Parathyroid adenoma (tissue), 2 donors: ENCODE data around the gene KHDRBS2.

Experiments used
- H2AFZ ChIP-seq: fragments of 300-600 bp; sonication (generic); one replicate; pipeline ENCODE4 v1.7.0; 2017; ENCODE audit warnings: antibody characterized with exemption, mild to moderate bottlenecking
- H3K27ac ChIP-seq: fragments of 300-600 bp; sonication (generic); one replicate; pipeline ENCODE4 v1.7.0; 2017
- H3K27me3 ChIP-seq: fragments of 300-600 bp; sonication (generic); one replicate; pipeline ENCODE4 v1.7.0; 2017; ENCODE audit warnings: low read length; ENCODE audit not compliant: control insufficient read depth, insufficient read depth
- H3K36me3 ChIP-seq: fragments of 300-600 bp; sonication (generic); one replicate; pipeline ENCODE4 v1.7.0; 2017; ENCODE audit warnings: low read length; ENCODE audit not compliant: control insufficient read depth, insufficient read depth
- H3K4me1 ChIP-seq: fragments of 300-600 bp; sonication (generic); one replicate; pipeline ENCODE4 v1.7.0; 2017; ENCODE audit warnings: control low read depth
- H3K4me2 ChIP-seq: fragments of 300-600 bp; sonication (generic); one replicate; pipeline ENCODE4 v1.7.0; 2017; ENCODE audit warnings: low read length
- H3K4me3 ChIP-seq: fragments of 300-600 bp; sonication (generic); one replicate; pipeline ENCODE4 v1.7.0; 2017; ENCODE audit warnings: low read depth, low read length
- H3K79me2 ChIP-seq: fragments of 300-600 bp; sonication (generic); one replicate; pipeline ENCODE4 v1.7.0; 2017; ENCODE audit warnings: control low read depth
- H3K9ac ChIP-seq: fragments of 300-600 bp; sonication (generic); one replicate; pipeline ENCODE4 v1.7.0; 2017; ENCODE audit warnings: mild to moderate bottlenecking
- H3K9me3 ChIP-seq: fragments of 300-600 bp; sonication (generic); one replicate; pipeline ENCODE4 v1.7.0; 2017; ENCODE audit warnings: low read length; ENCODE audit not compliant: control insufficient read depth
- CTCF ChIP-seq: fragments of 300-600 bp; sonication (generic); IDR thresholded peaks from one replicate; pipeline ENCODE4 v1.7.0; 2017; ENCODE audit warnings: antibody characterized with exemption, mild to moderate bottlenecking
- donor health status: primary hyperparathyroidism.

KHDRBS2 gene

GRCh38 chr6:61953851-61954250 lies 332.2 kb downstream of the KHDRBS2 start:
- TF ChIP-seq CTCF, result no peak
- Histone ChIP-seq H3K36me3 (no peaks in the 10 kb centered on the region), H3K4me3 (no peak overlapping the region), H3K4me2 (no peak overlapping the region), H3K9ac (no peak overlapping the region), H3K27me3 (no peaks in the 10 kb centered on the region), H3K79me2 (no peaks in the 10 kb centered on the region), H3K27ac (no peak overlapping the region), H3K4me1 (no peaks in the 10 kb centered on the region), H2AFZ (no peak overlapping the region), H3K9me3 (no peaks in the 10 kb centered on the region)

GRCh38 chr6:61951586-61951985 lies 334.4 kb downstream of the KHDRBS2 start:
- H3K4me3 ChIP-seq, result no peak overlapping the region
- H3K27ac ChIP-seq, result no peak overlapping the region

GRCh38 chr6:61950811-61951210 lies 335.2 kb downstream of the KHDRBS2 start:
- Histone ChIP-seq H3K9me3 (no peaks in the 10 kb centered on the region), H3K36me3 (no peaks in the 10 kb centered on the region)

More at GRCh38 chr6:61951586-61951985, 334.4 kb downstream of the KHDRBS2 start:
- Histone ChIP-seq H2AFZ (no peak overlapping the region), H3K9ac (no peak overlapping the region), H3K4me2 (no peak overlapping the region), H3K36me3 (no peaks in the 10 kb centered on the region), H3K9me3 (no peaks in the 10 kb centered on the region), H3K79me2 (no peaks in the 10 kb centered on the region), H3K4me1 (no peaks in the 10 kb centered on the region), H3K27me3 (no peaks in the 10 kb centered on the region)
- no peak for TF ChIP-seq CTCF

GRCh38 chr6:61949971-61950370 lies 336.1 kb downstream of the KHDRBS2 start:
- H3K4me2 ChIP-seq, result no peak overlapping the region
- no peaks in the 10 kb centered on the region for H3K9me3 ChIP-seq
- no peaks in the 10 kb centered on the region for H3K4me1 ChIP-seq
- H3K4me3 ChIP-seq, result no peak overlapping the region
- H3K27me3 ChIP-seq, result no peaks in the 10 kb centered on the region
- H3K9ac ChIP-seq, result no peak overlapping the region
- no peaks in the 10 kb centered on the region for H3K79me2 ChIP-seq
- H2AFZ ChIP-seq, result no peak overlapping the region
- no peaks in the 10 kb centered on the region for H3K36me3 ChIP-seq
- H3K27ac ChIP-seq, result no peak overlapping the region
- TF ChIP-seq CTCF, result no peak

More at GRCh38 chr6:61950811-61951210, 335.2 kb downstream of the KHDRBS2 start:
- H3K4me3 ChIP-seq, result no peak overlapping the region
- H3K27ac ChIP-seq, result no peak overlapping the region
- no peaks in the 10 kb centered on the region for H3K79me2 ChIP-seq
- no peaks in the 10 kb centered on the region for H3K27me3 ChIP-seq
- H3K4me2 ChIP-seq, result no peak overlapping the region
- no peak for TF ChIP-seq CTCF
- H3K9ac ChIP-seq, result no peak overlapping the region
- H3K4me1 ChIP-seq, result no peaks in the 10 kb centered on the region
- no peak overlapping the region for H2AFZ ChIP-seq

- no peaks in the 10 kb centered on the region for H3K27me3 ChIP-seq
- no peak overlapping the region for H3K9ac ChIP-seq
- H3K27ac ChIP-seq, result no peak overlapping the region
- no peak overlapping the region for H3K4me3 ChIP-seq
- H3K9me3 ChIP-seq, result no peaks in the 10 kb centered on the region
- H3K36me3 ChIP-seq, result no peaks in the 10 kb centered on the region
- no peak for TF ChIP-seq CTCF
- H3K4me1 ChIP-seq, result no peaks in the 10 kb centered on the region
- no peak overlapping the region for H3K4me2 ChIP-seq
- H3K79me2 ChIP-seq, result no peaks in the 10 kb centered on the region
- no peak overlapping the region for H2AFZ ChIP-seq
Observed at GRCh38 chr6:61949161-61949560, 336.9 kb downstream of the KHDRBS2 start.
